ENCODE data around the gene TNK1.

Gene TNK1

GRCh38 chr17:7392696-7393612, 12.1 kb downstream of the TNK1 start:
- no peak for FAIRE-seq

- no peak for FAIRE-seq
Observed at GRCh38 chr17:7393613-7394451, 12.9 kb downstream of the TNK1 start.

- FAIRE-seq: no peak
Observed at GRCh38 chr17:7394452-7395191, 13.7 kb downstream of the TNK1 start, which contains the start of gene PLSCR3. TSS of gene PLSCR3 (minus strand) at chr17:7394525. CDS start at chr17:7394110, 415 bp downstream.

GRCh38 chr17:7396147-7396546, 15.3 kb downstream of the TNK1 start:
- no peak for FAIRE-seq

- FAIRE-seq: no peak
Observed at GRCh38 chr17:7398612-7399011, 17.7 kb downstream of the TNK1 start.

- FAIRE-seq: no peak
Observed at GRCh38 chr17:7403043-7403726, 22.3 kb downstream of the TNK1 start.

GRCh38 chr17:7403727-7403976, 22.8 kb downstream of the TNK1 start:
- FAIRE-seq: no peak

GRCh38 chr17:7403977-7404736, 23.3 kb downstream of the TNK1 start, which contains the start of gene TMEM256:
TSS of gene TMEM256 (minus strand) at chr17:7404097. CDS start at chr17:7404084, 13 bp downstream.
- FAIRE-seq: peak; percentile 98

GRCh38 chr17:7404737-7405349, 24.0 kb downstream of the TNK1 start:
- FAIRE-seq: no peak

- FAIRE-seq: no peak
Observed at GRCh38 chr17:7405350-7406234, 24.7 kb downstream of the TNK1 start.

GRCh38 chr17:7406235-7406825, 25.4 kb downstream of the TNK1 start:
- no peak for FAIRE-seq

- no peak for FAIRE-seq
Observed at GRCh38 chr17:7407082-7407481, 26.2 kb downstream of the TNK1 start.

- no peak for FAIRE-seq
Observed at GRCh38 chr17:7407485-7408251, 26.8 kb downstream of the TNK1 start, which contains the start of gene NLGN2. TSS of gene NLGN2 (plus strand) at chr17:7407845. CDS start at chr17:7408256, 411 bp downstream.

GRCh38 chr17:7408252-7408727, 27.4 kb downstream of the TNK1 start:
- no peak for FAIRE-seq

GRCh38 chr17:7408863-7409262, 28.0 kb downstream of the TNK1 start:
- no peak for FAIRE-seq

- no peak for FAIRE-seq
Observed at GRCh38 chr17:7409716-7410115, 28.8 kb downstream of the TNK1 start.

- FAIRE-seq: no peak
Observed at GRCh38 chr17:7410634-7411426, 29.9 kb downstream of the TNK1 start.

GRCh38 chr17:7411427-7411750, 30.5 kb downstream of the TNK1 start:
- no peak for FAIRE-seq
